GM18505 (cell line): ENCODE measurements around the gene WDR20.

ENCODE experiments used
- ATAC-seq: cut with Tn5 transposase; IDR thresholded peaks from one replicate; pipeline ENCODE4 v1.9.1; 2021; ENCODE audit not compliant: unreplicated experiment
- POLR2A ChIP-seq: IDR thresholded peaks from 4 replicates; pipeline ENCODE4 v1.6.1; 2011; ENCODE audit warnings: borderline replicate concordance; ENCODE audit not compliant: insufficient read depth, insufficient read length; ENCODE audit errors: extremely low read depth

WDR20 gene

GRCh38 chr14:102207831-102208365 is 68.2 kb downstream of the WDR20 start:
- no peak for ATAC-seq
- no peak for TF ChIP-seq POLR2A

- ATAC-seq: no peak
These were observed 69.0 kb downstream of the WDR20 start for GRCh38 chr14:102208741-102209140.

GRCh38 chr14:102209224-102209966 is 69.7 kb downstream of the WDR20 start:
- no peak for TF ChIP-seq POLR2A
- ATAC-seq: no peak

More at GRCh38 chr14:102208741-102209140, 69.0 kb downstream of the WDR20 start:
- no peak for TF ChIP-seq POLR2A

GRCh38 chr14:102210421-102211042 is 70.8 kb downstream of the WDR20 start:
- TF ChIP-seq POLR2A: no peak
- ATAC-seq: no peak

GRCh38 chr14:102211240-102211639 is 71.5 kb downstream of the WDR20 start:
- no peak for TF ChIP-seq POLR2A
- ATAC-seq: no peak

- ATAC-seq: no peak
- no peak for TF ChIP-seq POLR2A
These were observed 72.7 kb downstream of the WDR20 start for GRCh38 chr14:102212356-102212755.

GRCh38 chr14:102212845-102213244 is 73.1 kb downstream of the WDR20 start:
- TF ChIP-seq POLR2A: no peak
- ATAC-seq: no peak

GRCh38 chr14:102213470-102213869 is 73.8 kb downstream of the WDR20 start:
- TF ChIP-seq POLR2A: no peak
- ATAC-seq: no peak

GRCh38 chr14:102213984-102214658 is 74.4 kb downstream of the WDR20 start:
- no peak for ATAC-seq
- TF ChIP-seq POLR2A: no peak

- TF ChIP-seq POLR2A: no peak
- ATAC-seq: no peak
These were observed 75.4 kb downstream of the WDR20 start for GRCh38 chr14:102215071-102215470.

- ATAC-seq: no peak
- no peak for TF ChIP-seq POLR2A
These were observed 76.0 kb downstream of the WDR20 start for GRCh38 chr14:102215576-102216250.

- no peak for TF ChIP-seq POLR2A
- no peak for ATAC-seq
These were observed 77.7 kb downstream of the WDR20 start for GRCh38 chr14:102217399-102217798.

GRCh38 chr14:102217987-102218421 is 78.3 kb downstream of the WDR20 start:
- no peak for TF ChIP-seq POLR2A
- ATAC-seq: no peak
